HEK293T (cell line): Measurements from ENCODE around the gene RNGTT.

ENCODE experiments used
- CTCF ChIA-PET: fragments of 350-600 bp; formaldehyde crosslinking; extraction: SDS; loops from one replicate; lab custom pipeline; 2021; ENCODE audit warnings: antibody characterized with exemption, inconsistent platforms; lab: Yijun Ruan, JAX
- POLR2A ChIA-PET: fragments of 350-600 bp; formaldehyde crosslinking; extraction: SDS; loops from one replicate; lab custom pipeline; 2020; ENCODE audit warnings: antibody characterized with exemption, inconsistent platforms; lab: Yijun Ruan, JAX
- DNase-seq: peaks from one replicate; pipeline ENCODE4 v3.0.0; 2012; ENCODE audit warnings: mixed read lengths; ENCODE audit errors: extremely low spot score
- ARNT ChIP-seq: fragments of 450-650 bp; IDR thresholded peaks from 2 replicates; pipeline ENCODE4 v1.6.1; 2017; ENCODE audit warnings: mild to moderate bottlenecking
- BHLHE40 ChIP-seq: fragments of 450-650 bp; IDR thresholded peaks from 2 replicates; pipeline ENCODE4 v1.6.1; 2016; ENCODE audit warnings: mild to moderate bottlenecking, moderate library complexity, borderline replicate concordance
- CTBP1 ChIP-seq: fragments of 450-650 bp; IDR thresholded peaks from 2 replicates; pipeline ENCODE4 v1.6.1; 2016; ENCODE audit warnings: borderline replicate concordance
- ELF4 ChIP-seq: fragments of 450-650 bp; IDR thresholded peaks from 2 replicates; pipeline ENCODE4 v1.6.1; 2017; ENCODE audit warnings: antibody characterized with exemption
- FOXA1 ChIP-seq: fragments of 450-650 bp; IDR thresholded peaks from 2 replicates; pipeline ENCODE4 v1.6.1; 2016; ENCODE audit warnings: mild to moderate bottlenecking
- FOXK2 ChIP-seq: fragments of 450-650 bp; IDR thresholded peaks from 2 replicates; pipeline ENCODE4 v1.6.1; 2016; ENCODE audit warnings: mild to moderate bottlenecking
- FOXM1 ChIP-seq: fragments of 450-650 bp; IDR thresholded peaks from 2 replicates; pipeline ENCODE4 v1.6.1; 2017; ENCODE audit warnings: mild to moderate bottlenecking, borderline replicate concordance
- HDGF ChIP-seq: fragments of 450-650 bp; IDR thresholded peaks from 2 replicates; pipeline ENCODE4 v1.6.1; 2017; ENCODE audit warnings: antibody characterized with exemption, borderline replicate concordance
- L3MBTL2 ChIP-seq: fragments of 450-650 bp; conservative IDR thresholded peaks from 2 replicates; pipeline ENCODE4 v1.6.1; 2016; ENCODE audit warnings: mild to moderate bottlenecking
- LEF1 ChIP-seq: fragments of 450-650 bp; IDR thresholded peaks from 2 replicates; pipeline ENCODE4 v1.6.1; 2017; ENCODE audit warnings: mild to moderate bottlenecking, borderline replicate concordance
- NFRKB ChIP-seq: fragments of 450-650 bp; IDR thresholded peaks from 2 replicates; pipeline ENCODE4 v1.6.1; 2016; ENCODE audit warnings: mild to moderate bottlenecking, moderate library complexity
- SP1 ChIP-seq: fragments of 450-650 bp; IDR thresholded peaks from 2 replicates; pipeline ENCODE4 v1.6.1; 2017
- SUZ12 ChIP-seq: fragments of 450-650 bp; IDR thresholded peaks from 2 replicates; pipeline ENCODE4 v1.6.1; 2016; ENCODE audit warnings: mild to moderate bottlenecking
- TARDBP ChIP-seq: fragments of 450-650 bp; IDR thresholded peaks from 2 replicates; pipeline ENCODE4 v1.6.1; 2016
- ZNF384 ChIP-seq: fragments of 450-650 bp; IDR thresholded peaks from 2 replicates; pipeline ENCODE4 v1.6.1; 2016
- TF ChIP-seq, protein P1 (sequence below): fragments of 450-650 bp; IDR thresholded peaks from 2 replicates; pipeline ENCODE4 v1.6.1; 2016

RNGTT gene

DNA sequence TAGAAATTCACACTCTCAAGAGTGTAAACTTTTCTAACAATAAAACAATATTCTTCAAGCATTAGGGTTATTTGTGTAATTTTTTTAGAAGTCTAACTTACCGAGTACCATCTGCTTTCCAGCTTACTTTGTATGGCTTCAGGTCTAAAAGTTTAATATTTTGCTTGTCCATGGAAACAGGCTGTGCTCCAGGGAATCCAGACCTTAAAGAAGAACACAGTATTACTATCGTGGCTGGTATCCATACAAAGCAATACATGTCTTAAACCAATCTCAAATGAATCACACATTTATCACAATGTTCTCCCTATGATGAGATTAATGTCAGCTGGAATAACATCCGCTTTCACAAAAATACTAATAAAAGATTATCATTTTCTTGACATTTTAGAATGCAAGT, 73.0 kb downstream of the RNGTT start:
- CTCF ChIA-PET, result no interaction called here
- DNase-seq, result no peak
- TF ChIP-seq FOXM1 (no peak), ARNT (no peak), TARDBP (no peak), FOXK2 (no peak), CTBP1 (no peak), ZNF384 (no peak), FOXA1 (no peak), LEF1 (no peak), NFRKB (no peak)
- POLR2A ChIA-PET, result no interaction called here

GRCh38 chr6:88884361-88884760, 79.1 kb downstream of the RNGTT start:
- CTCF ChIA-PET, result no interaction called here
- TF ChIP-seq BHLHE40 (no peak), L3MBTL2 (no peak), FOXM1 (no peak), ELF4 (no peak), LEF1 (no peak), SUZ12 (no peak), ARNT (no peak), HDGF (no peak), FOXA1 (no peak), ZNF384 (no peak), FOXK2 (no peak), SP1 (no peak), NFRKB (no peak), TARDBP (no peak)
- TF ChIP-seq, protein P1, sequence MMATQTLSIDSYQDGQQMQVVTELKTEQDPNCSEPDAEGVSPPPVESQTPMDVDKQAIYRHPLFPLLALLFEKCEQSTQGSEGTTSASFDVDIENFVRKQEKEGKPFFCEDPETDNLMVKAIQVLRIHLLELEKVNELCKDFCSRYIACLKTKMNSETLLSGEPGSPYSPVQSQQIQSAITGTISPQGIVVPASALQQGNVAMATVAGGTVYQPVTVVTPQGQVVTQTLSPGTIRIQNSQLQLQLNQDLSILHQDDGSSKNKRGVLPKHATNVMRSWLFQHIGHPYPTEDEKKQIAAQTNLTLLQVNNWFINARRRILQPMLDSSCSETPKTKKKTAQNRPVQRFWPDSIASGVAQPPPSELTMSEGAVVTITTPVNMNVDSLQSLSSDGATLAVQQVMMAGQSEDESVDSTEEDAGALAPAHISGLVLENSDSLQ, result no peak
- no peak for DNase-seq
- POLR2A ChIA-PET, result no interaction called here

- POLR2A ChIA-PET, result no interaction called here
- DNase-seq, result no peak
- CTCF ChIA-PET, result interaction anchor here (1.3 kb wide), 1 partner anchor 12 kb away, joined by 3 read pairs; no protein-coding TSS in a partner anchor
- no peak for TF ChIP-seq SP1
- no peak for TF ChIP-seq HDGF
- TF ChIP-seq ELF4, result no peak
- no peak for TF ChIP-seq CTBP1
- no peak for TF ChIP-seq TARDBP
- no peak for TF ChIP-seq NFRKB
- TF ChIP-seq, protein P1, result no peak
- no peak for TF ChIP-seq FOXM1
Observed at GRCh38 chr6:88882536-88882935, 80.9 kb downstream of the RNGTT start.

- ChIA-PET CTCF (interaction anchor here (1.3 kb wide), 1 partner anchor 11 kb away, joined by 3 read pairs; no protein-coding TSS in a partner anchor), POLR2A (no interaction called here)
- TF ChIP-seq, protein P1, result no peak
- no peak for TF ChIP-seq TARDBP
- TF ChIP-seq ELF4, result no peak
- no peak for TF ChIP-seq L3MBTL2
- no peak for TF ChIP-seq FOXM1
- no peak for TF ChIP-seq ARNT
- TF ChIP-seq FOXA1, result no peak
- no peak for TF ChIP-seq NFRKB
- TF ChIP-seq FOXK2, result no peak
- no peak for TF ChIP-seq ZNF384
- no peak for TF ChIP-seq BHLHE40
- TF ChIP-seq SUZ12, result no peak
- DNase-seq, result no peak
Observed at GRCh38 chr6:88881451-88881850, 82.0 kb downstream of the RNGTT start.

GRCh38 chr6:88880021-88880420, 83.4 kb downstream of the RNGTT start:
- CTCF ChIA-PET, result no interaction called here
- POLR2A ChIA-PET, result no interaction called here
- DNase-seq, result no peak
- TF ChIP-seq HDGF (no peak), SUZ12 (no peak), ELF4 (no peak), FOXK2 (no peak), CTBP1 (no peak), LEF1 (no peak), ZNF384 (no peak), TARDBP (no peak), NFRKB (no peak), FOXA1 (no peak)

GRCh38 chr6:88877893-88878292, 85.5 kb downstream of the RNGTT start:
- TF ChIP-seq TARDBP (no peak), FOXA1 (no peak), SUZ12 (no peak)
- no peak for DNase-seq
- ChIA-PET POLR2A (no interaction called here), CTCF (no interaction called here)

- DNase-seq, result no peak
- TF ChIP-seq SP1 (no peak), SUZ12 (no peak), LEF1 (no peak), L3MBTL2 (no peak), ARNT (no peak), BHLHE40 (no peak), CTBP1 (no peak)
- POLR2A ChIA-PET, result no interaction called here
- CTCF ChIA-PET, result interaction anchor here (0.6 to 0.7 kb wide), 3 partner anchors 9 to 311 kb away, joined by 5 to 8 read pairs (median 5); no protein-coding TSS in a partner anchor
Observed at GRCh38 chr6:88872962-88873361, 90.5 kb downstream of the RNGTT start.
